Breast epithelium (tissue), 4 donors: ENCODE data around the gene CTDNEP1. TPM values are rescaled to one million over a fixed set of nuclear protein-coding genes. Genes with fewer than 3 reads are reported as not detected.

Experiments
- DNase-seq, 2 donors: peaks; one replicate each; pipeline ENCODE4 v3.0.0-alpha.2; 2019; ENCODE audit warnings: low spot score in 2 of 2
- H3K27ac ChIP-seq, 2 donors: fragments of 200-600 bp; sonication (generic) in 1 of 2; one replicate each; pipeline ENCODE4 v1.5.1; 2016 to 2019; ENCODE audit warnings: mild to moderate bottlenecking in 1 of 2
- H3K27me3 ChIP-seq, 2 donors: fragments of 200-600 bp; sonication (generic) in 1 of 2; one replicate each; pipeline versions ENCODE4 v1.5.1 to v1.6.0; 2017 to 2019; ENCODE audit warnings: control low read depth in 1 of 2, mild to moderate bottlenecking in 1 of 2
- H3K36me3 ChIP-seq: fragments of 200-600 bp; one replicate; pipeline ENCODE4 v1.5.1; 2019
- H3K4me1 ChIP-seq, 2 donors: fragments of 200-600 bp; sonication (generic); one replicate each; pipeline ENCODE4 v1.5.1; 2016 to 2019; ENCODE audit warnings: control low read depth in 1 of 2
- H3K4me3 ChIP-seq, 3 donors: fragments of 200-600 bp; sonication (generic); 1 replicate in 2 of 3; 2 replicates in 1 of 3; pipeline ENCODE4 v1.5.1; 2016 to 2019; ENCODE audit warnings: mild to moderate bottlenecking in 3 of 3, moderate library complexity in 2 of 3
- H3K9me3 ChIP-seq, 2 donors: fragments of 200-600 bp; sonication (generic) in 1 of 2; one replicate each; pipeline ENCODE4 v1.5.1; 2016 to 2019; ENCODE audit warnings: control low read depth in 1 of 2
- POLR2A ChIP-seq: fragments of 450-650 bp; IDR thresholded peaks from one replicate; pipeline ENCODE4 v1.6.1; 2016; ENCODE audit warnings: antibody characterized with exemption, mild to moderate bottlenecking, moderate library complexity
- POLR2AphosphoS5 ChIP-seq, 3 donors: sonication (generic); formaldehyde crosslinking; IDR thresholded peaks; one replicate each; pipeline ENCODE4 v1.6.1; 2017; ENCODE audit warnings: antibody characterized with exemption in 3 of 3
- intact Hi-C: fragments of 100-400 bp; cut with DNase I; formaldehyde crosslinking; loops from one replicate; pipeline ENCODE4 v1.15.1; 2023; ENCODE audit warnings: low total_unique reads
- total RNA-seq, 3 donors: library from RNA; depleted of rRNA; stranded (reverse); fragments of >200 nt; gene quantifications; one replicate each; pipeline ENCODE4 v1.1.0, GENCODE V29; 2016
- TF ChIP-seq, protein P1 (sequence below), 3 donors: fragments of 450-650 bp; IDR thresholded peaks; one replicate each; pipeline ENCODE4 v1.5.1; 2016 to 2017; ENCODE audit warnings: antibody characterized with exemption in 3 of 3, mild to moderate bottlenecking in 3 of 3, moderate library complexity in 3 of 3

The CTDNEP1 gene
- total RNA-seq, 3 donors from 2014 or later, result 35.7 to 67.5 (median 60.5) TPM

GRCh38 chr17:7218166-7218565 lies 33.4 kb downstream of the CTDNEP1 start:
- Histone ChIP-seq H3K4me3 (peak overlapping the region; percentile 44 to 70 (median 47)), H3K27me3 (no peaks in the 10 kb centered on the region), H3K4me1 (peaks cover 4 to 38% of the 10 kb centered on the region in 2 donors), H3K36me3 (no peaks in the 10 kb centered on the region), H3K9me3 (no peaks in the 10 kb centered on the region), H3K27ac (peak overlapping the region; percentile 100)
- DNase-seq, result no peak
- no peak for TF ChIP-seq POLR2AphosphoS5 (IDR thresholded peaks at IDR 0.05)
- TF ChIP-seq, protein P1, sequence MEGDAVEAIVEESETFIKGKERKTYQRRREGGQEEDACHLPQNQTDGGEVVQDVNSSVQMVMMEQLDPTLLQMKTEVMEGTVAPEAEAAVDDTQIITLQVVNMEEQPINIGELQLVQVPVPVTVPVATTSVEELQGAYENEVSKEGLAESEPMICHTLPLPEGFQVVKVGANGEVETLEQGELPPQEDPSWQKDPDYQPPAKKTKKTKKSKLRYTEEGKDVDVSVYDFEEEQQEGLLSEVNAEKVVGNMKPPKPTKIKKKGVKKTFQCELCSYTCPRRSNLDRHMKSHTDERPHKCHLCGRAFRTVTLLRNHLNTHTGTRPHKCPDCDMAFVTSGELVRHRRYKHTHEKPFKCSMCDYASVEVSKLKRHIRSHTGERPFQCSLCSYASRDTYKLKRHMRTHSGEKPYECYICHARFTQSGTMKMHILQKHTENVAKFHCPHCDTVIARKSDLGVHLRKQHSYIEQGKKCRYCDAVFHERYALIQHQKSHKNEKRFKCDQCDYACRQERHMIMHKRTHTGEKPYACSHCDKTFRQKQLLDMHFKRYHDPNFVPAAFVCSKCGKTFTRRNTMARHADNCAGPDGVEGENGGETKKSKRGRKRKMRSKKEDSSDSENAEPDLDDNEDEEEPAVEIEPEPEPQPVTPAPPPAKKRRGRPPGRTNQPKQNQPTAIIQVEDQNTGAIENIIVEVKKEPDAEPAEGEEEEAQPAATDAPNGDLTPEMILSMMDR (IDR thresholded peaks at IDR 0.05), result no peak
- TF ChIP-seq POLR2A, result no peak
- intact Hi-C loops, result no loop called here

- intact Hi-C loops, result no loop called here
- no peak for TF ChIP-seq POLR2AphosphoS5 (IDR thresholded peaks at IDR 0.05)
- TF ChIP-seq, protein P1 (IDR thresholded peaks at IDR 0.05), result no peak
- no peak for TF ChIP-seq POLR2A
- peaks cover 4 to 38% of the 10 kb centered on the region in 2 donors for H3K4me1 ChIP-seq
Observed at GRCh38 chr17:7217113-7217987, 34.2 kb downstream of the CTDNEP1 start.

DNA sequence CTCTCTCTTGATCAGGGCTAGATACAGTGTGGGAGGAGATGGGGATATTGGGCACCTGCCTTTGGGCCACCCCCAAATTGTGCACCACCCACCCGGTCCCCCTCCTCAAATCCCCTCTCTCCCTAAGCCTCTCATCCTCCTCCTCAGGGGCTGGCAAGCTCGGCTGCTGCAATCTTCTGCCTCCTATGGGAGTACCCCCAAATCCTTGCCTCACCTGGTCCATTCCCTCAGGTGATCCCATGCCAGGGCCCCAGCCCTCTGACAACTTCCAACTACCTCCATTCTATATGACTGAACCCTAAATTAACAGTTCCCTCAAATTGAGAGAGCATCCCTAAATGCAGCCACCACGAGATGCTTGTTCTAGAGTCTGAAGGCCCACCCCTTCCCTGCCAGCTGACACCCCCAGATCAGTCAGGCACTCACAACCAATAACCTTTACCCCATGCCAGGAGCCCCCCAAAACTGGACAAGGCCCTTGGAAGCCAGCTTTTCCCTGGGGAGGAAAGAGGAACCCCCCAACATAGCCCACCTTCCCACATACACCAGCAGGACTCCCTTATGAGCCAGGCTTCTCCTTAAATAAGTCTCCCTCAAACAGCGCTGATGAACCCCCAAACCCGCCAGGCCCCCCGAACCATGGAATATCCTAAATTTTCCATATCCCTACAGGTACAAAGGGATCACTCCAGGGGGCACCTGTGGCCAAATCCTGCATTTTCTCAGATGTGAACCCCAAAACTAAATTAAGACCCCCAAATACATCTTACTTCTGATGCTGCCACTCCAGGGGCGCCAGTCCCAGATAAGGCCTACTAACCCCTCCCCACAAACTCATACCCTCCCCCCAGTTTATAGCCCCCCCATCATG lies 35.1 kb downstream of the CTDNEP1 start:
- DNase-seq, result no peak
- TF ChIP-seq POLR2A (no peak), POLR2AphosphoS5 (IDR thresholded peaks at IDR 0.05) (no peak)
- TF ChIP-seq, protein P1 (IDR thresholded peaks at IDR 0.05), result no peak
- Histone ChIP-seq H3K4me1 (peaks cover 4 to 37% of the 10 kb centered on the region in 2 donors), H3K36me3 (no peaks in the 10 kb centered on the region), H3K27me3 (no peaks in the 10 kb centered on the region), H3K27ac (peak overlapping the region; percentile 100), H3K9me3 (no peaks in the 10 kb centered on the region), H3K4me3 (peak overlapping the region; percentile 44 to 70 (median 47))
- intact Hi-C loops, result no loop called here

More at GRCh38 chr17:7217113-7217987, 34.2 kb downstream of the CTDNEP1 start:
- no peak for DNase-seq
- Histone ChIP-seq H3K27ac (peak overlapping the region; percentile 100), H3K27me3 (no peaks in the 10 kb centered on the region), H3K36me3 (no peaks in the 10 kb centered on the region), H3K4me3 (peak overlapping the region; percentile 44 to 70 (median 47)), H3K9me3 (no peaks in the 10 kb centered on the region)

DNA sequence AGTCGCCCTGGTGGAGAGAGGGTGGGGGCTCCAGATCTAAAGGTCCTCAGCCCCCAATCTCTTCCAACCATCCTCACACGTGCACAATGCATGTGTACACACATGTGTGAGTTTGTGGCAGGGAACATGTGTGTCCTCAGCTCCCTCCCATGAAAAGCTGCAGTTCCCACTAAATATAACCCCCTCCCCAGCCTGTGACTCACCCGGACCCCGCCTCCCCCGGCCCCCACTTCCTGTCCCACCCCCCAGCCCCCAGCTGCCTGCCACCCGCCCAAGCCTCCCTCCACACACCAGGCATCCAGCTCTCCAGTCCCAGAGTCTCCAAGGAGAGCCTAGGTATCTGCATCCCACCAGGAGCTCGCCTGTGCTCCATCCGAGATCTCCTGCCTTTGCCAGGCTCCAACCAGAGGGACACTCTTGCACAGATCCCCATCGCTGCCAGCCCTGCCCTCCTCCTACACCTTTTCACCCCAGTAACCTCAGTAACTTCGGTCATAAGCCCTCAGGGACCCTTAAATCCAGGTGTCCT lies 35.8 kb downstream of the CTDNEP1 start:
- H3K9me3 ChIP-seq, result no peaks in the 10 kb centered on the region
- TF ChIP-seq POLR2AphosphoS5 (IDR thresholded peaks at IDR 0.05) (no peak), POLR2A (no peak)
- TF ChIP-seq, protein P1 (IDR thresholded peaks at IDR 0.05), result no peak
- intact Hi-C loops, result no loop called here
- no peaks in the 10 kb centered on the region for H3K36me3 ChIP-seq
- no peak for DNase-seq
- H3K4me1 ChIP-seq, result peaks cover under 1 to 29% of the 10 kb centered on the region in 2 donors
- peak overlapping the region; percentile 100 for H3K27ac ChIP-seq
- H3K4me3 ChIP-seq, result peak overlapping the region; percentile 2 to 70 (median 61)
- no peaks in the 10 kb centered on the region for H3K27me3 ChIP-seq
